MCF 10A (cell line): Measurements from ENCODE around the gene ANK2. TPM values are rescaled to one million over a fixed set of nuclear protein-coding genes. Genes with fewer than 3 reads are reported as not detected.

ENCODE experiments used
- BruUV-seq: library from RNA; stranded (reverse); fragments of 400-500 nt; replicated peaks from 2 replicates; lab custom pipeline; 2021; lab: Mats Ljungman, UMichigan
- CTCF ChIA-PET: fragments of 300-600 bp; sonication (Branson Sonifier 250); formaldehyde crosslinking; extraction: SDS; loops from one replicate; lab custom pipeline; 2021; ENCODE audit warnings: antibody characterized with exemption, inconsistent platforms; lab: Yijun Ruan, JAX
- POLR2A ChIA-PET: fragments of 300-600, 350-650 bp; sonication (Branson Sonifier 250); formaldehyde crosslinking; extraction: SDS; loops from one replicate; lab custom pipeline; 2020; ENCODE audit warnings: antibody characterized with exemption, inconsistent platforms; lab: Yijun Ruan, JAX
- DNase-seq: peaks from one replicate; pipeline ENCODE4 v3.0.0-alpha.2; 2018; ENCODE audit not compliant: unreplicated experiment
- H3K27ac Mint-ChIP-seq: one replicate; pipeline ENCODE4 v1.8.0; 2022; ENCODE audit warnings: mild to moderate bottlenecking, low read depth, mixed read lengths; ENCODE audit not compliant: unreplicated experiment
- H3K27me3 Mint-ChIP-seq: one replicate; pipeline ENCODE4 v1.8.0; 2022; ENCODE audit warnings: mixed read lengths; ENCODE audit not compliant: insufficient read depth, unreplicated experiment
- H3K36me3 Mint-ChIP-seq: one replicate; pipeline ENCODE4 v1.8.0; 2022; ENCODE audit warnings: mild to moderate bottlenecking, moderate library complexity, mixed read lengths; ENCODE audit not compliant: insufficient read depth, unreplicated experiment
- H3K4me1 Mint-ChIP-seq: one replicate; pipeline ENCODE4 v1.8.0; 2022; ENCODE audit warnings: mixed read lengths; ENCODE audit not compliant: insufficient read depth, unreplicated experiment
- H3K4me3 Mint-ChIP-seq: one replicate; pipeline ENCODE4 v1.8.0; 2022; ENCODE audit warnings: mild to moderate bottlenecking, moderate library complexity, mixed read lengths; ENCODE audit not compliant: unreplicated experiment
- H3K9me3 Mint-ChIP-seq: one replicate; pipeline ENCODE4 v1.8.0; 2022; ENCODE audit warnings: mixed read lengths; ENCODE audit not compliant: unreplicated experiment
- CTCF ChIP-seq: fragments of 200-600 bp; IDR thresholded peaks from one replicate; pipeline ENCODE4 v1.8.0; 2022; ENCODE audit warnings: antibody characterized with exemption, mild to moderate bottlenecking; ENCODE audit not compliant: unreplicated experiment
- intact Hi-C: fragments of 100-400 bp; cut with micrococcal nuclease; formaldehyde crosslinking; loops from 2 replicates; pipeline ENCODE4 v1.14.1; 2022
- total RNA-seq: library from RNA; stranded (reverse); gene quantifications from 2 replicates; pipeline ENCODE4 v1.2.3, GENCODE V29; 2022

The ANK2 gene
- total RNA-seq, 1 experiment from 2014 or later, result 37.4 TPM

GRCh38 chr4:113406723-113407016 is 357.2 kb downstream of the ANK2 start:
- ChIA-PET POLR2A (interaction anchor here (0.6 to 0.8 kb wide), 2 partner anchors 12 to 62 kb away, joined by 3 read pairs; no protein-coding TSS in a partner anchor), CTCF (no interaction called here)
- H3K9me3 Mint-ChIP-seq, result no peaks in the 10 kb centered on the region
- H3K4me3 Mint-ChIP-seq, result no peak overlapping the region
- H3K4me1 Mint-ChIP-seq, result peaks cover 6% of the 10 kb centered on the region
- TF ChIP-seq CTCF, result no peak
- DNase-seq, result no peak
- no peaks in the 10 kb centered on the region for H3K27me3 Mint-ChIP-seq
- no peaks in the 10 kb centered on the region for H3K36me3 Mint-ChIP-seq
- intact Hi-C loops, result no loop called here
- H3K27ac Mint-ChIP-seq, result no peak overlapping the region
- BruUV-seq, result no TSS peak

GRCh38 chr4:113407409-113407808 is 358.0 kb downstream of the ANK2 start:
- ChIA-PET CTCF (interaction anchor here (0.7 to 1.1 kb wide), 3 partner anchors 554 to 977 kb away, joined by 3 read pairs; no protein-coding TSS in a partner anchor), POLR2A (no interaction called here)
- Mint-ChIP-seq H3K36me3 (no peaks in the 10 kb centered on the region), H3K27me3 (no peaks in the 10 kb centered on the region), H3K4me3 (no peak overlapping the region), H3K27ac (no peak overlapping the region), H3K4me1 (peaks cover 9% of the 10 kb centered on the region), H3K9me3 (no peaks in the 10 kb centered on the region)
- DNase-seq, result no peak
- BruUV-seq, result no TSS peak
- intact Hi-C loops, result no loop called here
- TF ChIP-seq CTCF, result no peak

GRCh38 chr4:113409181-113409580 is 359.7 kb downstream of the ANK2 start:
- H3K4me3 Mint-ChIP-seq, result no peak overlapping the region

GRCh38 chr4:113410686-113411085 is 361.2 kb downstream of the ANK2 start:
- intact Hi-C loops, result loop anchor here (1.0 to 5.0 kb wide), 3 partner anchors 58 to 352 kb away; no protein-coding TSS in a partner anchor
- no peaks in the 10 kb centered on the region for H3K36me3 Mint-ChIP-seq
- H3K27me3 Mint-ChIP-seq, result no peaks in the 10 kb centered on the region
- H3K27ac Mint-ChIP-seq, result no peak overlapping the region
- CTCF ChIA-PET, result interaction anchor here (0.6 to 1.5 kb wide), 7 partner anchors 22 to 967 kb away, joined by 3 to 4 read pairs (median 3); no protein-coding TSS in a partner anchor
- DNase-seq, result no peak
- POLR2A ChIA-PET, result interaction anchor here (0.6 to 3.2 kb wide), 8 partner anchors 13 to 1195 kb away, joined by 3 to 21 read pairs (median 6); no protein-coding TSS in a partner anchor
- no peaks in the 10 kb centered on the region for H3K9me3 Mint-ChIP-seq
- no peak overlapping the region for H3K4me3 Mint-ChIP-seq
- no peak for TF ChIP-seq CTCF
- no TSS peak for BruUV-seq
- H3K4me1 Mint-ChIP-seq, result peaks cover 9% of the 10 kb centered on the region

More at GRCh38 chr4:113409181-113409580, 359.7 kb downstream of the ANK2 start:
- no TSS peak for BruUV-seq
- intact Hi-C loops, result no loop called here
- peaks cover 9% of the 10 kb centered on the region for H3K4me1 Mint-ChIP-seq
- no peaks in the 10 kb centered on the region for H3K36me3 Mint-ChIP-seq
- ChIA-PET CTCF (interaction anchor here (1.7 kb wide), 1 partner anchor 14 kb away, joined by 12 read pairs; no protein-coding TSS in a partner anchor), POLR2A (interaction anchor here (3.2 kb wide), 1 partner anchor 58 kb away, joined by 21 read pairs; no protein-coding TSS in a partner anchor)
- TF ChIP-seq CTCF, result no peak
- H3K9me3 Mint-ChIP-seq, result no peaks in the 10 kb centered on the region
- H3K27me3 Mint-ChIP-seq, result no peaks in the 10 kb centered on the region
- H3K27ac Mint-ChIP-seq, result no peak overlapping the region
- no peak for DNase-seq
